Islet of Langerhans (tissue), 1 donor: ENCODE data around the gene OR5K2.

Experiments
- FAIRE-seq: peaks from one replicate; lab custom pipeline; 2011; peaks lifted over from hg19 to GRCh38; lab: Jason Lieb, UNC

OR5K2 gene

DNA sequence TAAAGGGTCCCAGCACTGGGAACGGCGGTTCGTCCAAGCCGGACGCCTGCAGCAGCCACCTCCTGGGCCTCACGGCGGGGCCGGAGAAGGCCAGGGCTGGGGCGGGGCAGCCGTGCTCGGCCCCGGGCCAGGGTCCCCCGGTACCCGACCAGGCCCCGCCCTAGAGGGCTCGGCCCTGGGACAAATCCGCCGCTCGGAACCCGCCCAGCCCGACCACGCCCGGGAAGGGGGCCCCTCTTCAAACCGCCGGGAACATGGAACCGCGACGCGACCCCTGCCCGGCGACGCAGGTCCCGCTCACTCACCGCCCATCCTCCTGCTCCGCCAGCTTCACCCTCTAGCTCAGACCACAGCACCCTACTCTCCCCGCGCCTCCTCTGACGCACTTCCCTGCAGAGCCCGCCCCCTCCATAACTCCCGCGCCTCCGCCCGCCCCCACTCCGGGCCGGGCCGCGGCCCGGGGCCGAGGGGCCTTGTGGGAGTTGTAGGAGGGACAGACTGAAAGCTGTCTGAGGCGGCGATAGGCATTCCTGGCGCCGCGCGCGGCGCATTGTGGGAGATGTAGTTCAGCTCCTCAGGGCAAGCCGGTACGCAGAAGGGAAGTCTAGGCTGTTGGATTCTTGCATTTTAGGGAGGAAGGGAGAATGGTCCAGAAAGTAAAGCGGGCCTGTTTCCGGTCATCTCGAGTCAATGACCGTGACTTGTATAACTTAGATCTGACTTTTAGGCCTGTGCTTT, 25.2 kb downstream of the OR5K2 start, which contains the start of gene CLDND1:
CLDND1 (minus strand) TSS at position 359 of the 738 bp plus-strand sequence. CDS start 1,478 bp downstream, outside the sequence.
- FAIRE-seq = peak; percentile 53

DNA sequence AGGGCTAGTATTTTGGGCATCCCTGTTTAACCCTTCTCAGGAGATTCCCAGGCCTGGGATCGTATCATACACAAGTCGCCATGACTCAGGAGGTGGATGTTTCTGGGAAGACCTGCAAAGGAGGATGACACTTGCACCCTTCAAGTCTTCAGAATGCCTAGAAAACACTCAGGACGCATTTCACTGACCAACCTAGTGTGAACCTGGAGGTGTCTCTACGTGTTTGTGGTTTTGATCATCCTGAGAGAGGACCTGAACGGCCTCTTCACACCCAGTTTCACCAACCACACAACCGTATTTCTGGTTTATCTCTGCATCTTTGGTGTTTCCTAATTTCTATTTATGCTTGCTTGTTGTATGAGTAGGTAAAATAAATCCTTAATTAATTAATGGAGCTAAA, 28.0 kb downstream of the OR5K2 start:
- FAIRE-seq = no peak

DNA sequence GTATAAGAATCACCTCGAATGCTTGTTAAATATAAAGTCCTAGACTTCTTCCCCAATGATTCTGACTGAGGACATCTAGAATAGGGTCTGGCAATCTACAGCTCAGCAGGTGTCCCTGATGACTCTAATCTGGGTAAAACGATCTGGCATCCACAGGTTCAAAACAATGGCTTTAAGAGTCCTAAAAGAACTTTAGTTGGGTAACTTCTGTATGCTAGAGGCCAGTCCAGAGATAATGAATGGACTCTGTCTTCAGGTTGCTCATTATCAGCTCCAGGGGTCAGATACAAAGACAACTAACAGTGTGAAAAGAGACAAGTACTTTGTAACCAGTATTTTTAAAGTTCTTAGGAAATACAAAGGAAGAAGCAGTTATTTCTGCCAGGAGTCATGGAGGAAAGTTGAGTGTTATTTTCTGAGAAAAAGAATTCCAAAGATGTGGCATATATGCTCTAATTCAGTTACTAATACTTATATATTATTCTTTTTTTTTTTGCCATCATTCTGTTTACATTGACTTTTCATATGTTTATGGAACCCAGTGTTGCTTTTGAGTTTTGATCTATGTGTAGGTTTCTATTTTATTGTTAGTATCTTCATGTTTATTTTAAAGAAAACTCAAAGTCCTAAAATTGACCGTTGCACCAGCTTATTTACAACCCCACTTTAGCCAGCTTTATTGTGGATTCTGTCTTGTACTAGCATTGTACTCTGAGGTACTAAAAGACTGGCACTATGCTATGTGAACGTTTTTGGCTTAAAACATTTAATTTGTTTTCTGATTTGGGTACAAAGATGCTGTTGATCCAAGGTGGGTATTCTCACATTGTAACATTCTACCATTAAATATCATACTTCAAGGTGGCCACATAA, 31.2 kb downstream of the OR5K2 start:
- no peak for FAIRE-seq

DNA sequence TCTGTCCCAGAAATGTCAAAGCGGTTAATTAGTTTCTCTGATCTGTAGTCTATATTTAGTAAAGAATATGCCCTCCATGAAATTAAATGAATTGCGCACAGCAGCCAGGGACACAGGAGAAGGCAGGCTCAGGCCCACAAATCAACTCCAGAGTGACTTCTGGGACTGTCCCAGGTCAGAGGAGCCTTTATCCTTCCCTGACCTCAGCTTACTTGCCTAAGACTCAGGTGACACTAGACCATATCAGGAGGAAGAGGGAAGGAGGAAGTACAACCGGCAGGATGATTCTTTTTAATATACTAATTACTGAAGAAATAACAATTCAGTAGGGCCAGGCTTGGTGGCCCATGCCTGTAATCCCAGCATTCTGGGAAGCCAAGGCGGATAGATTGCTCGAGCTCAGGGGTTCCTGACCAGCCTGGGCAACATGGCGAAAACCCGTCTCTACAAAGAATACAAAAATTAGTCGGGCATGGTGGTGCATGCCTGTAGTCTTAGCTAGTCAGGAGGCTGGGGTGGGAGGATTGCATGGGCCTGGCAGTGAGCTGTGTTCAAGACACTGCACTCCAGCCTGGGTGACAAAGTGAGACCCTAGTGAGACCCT, 32.5 kb downstream of the OR5K2 start:
- FAIRE-seq = no peak

DNA sequence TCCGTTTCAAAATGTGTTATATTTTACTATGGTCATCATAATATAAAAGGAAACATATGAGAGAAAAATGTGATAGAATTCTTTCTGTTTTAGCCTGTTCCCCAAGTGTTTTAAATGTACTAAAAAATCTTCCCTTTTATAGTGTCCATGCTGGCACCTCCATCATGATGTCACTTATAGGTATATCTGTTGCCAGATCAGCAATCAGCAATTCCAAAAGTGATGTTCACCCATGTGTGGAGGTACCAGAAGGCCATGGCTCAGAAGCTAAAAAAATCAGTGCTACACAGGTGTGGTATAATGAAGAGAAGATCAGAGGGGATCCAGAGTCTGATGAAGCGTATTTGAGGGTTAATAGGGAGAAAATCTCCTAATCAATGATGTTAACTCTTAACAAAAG, 33.2 kb downstream of the OR5K2 start:
- FAIRE-seq = no peak

DNA sequence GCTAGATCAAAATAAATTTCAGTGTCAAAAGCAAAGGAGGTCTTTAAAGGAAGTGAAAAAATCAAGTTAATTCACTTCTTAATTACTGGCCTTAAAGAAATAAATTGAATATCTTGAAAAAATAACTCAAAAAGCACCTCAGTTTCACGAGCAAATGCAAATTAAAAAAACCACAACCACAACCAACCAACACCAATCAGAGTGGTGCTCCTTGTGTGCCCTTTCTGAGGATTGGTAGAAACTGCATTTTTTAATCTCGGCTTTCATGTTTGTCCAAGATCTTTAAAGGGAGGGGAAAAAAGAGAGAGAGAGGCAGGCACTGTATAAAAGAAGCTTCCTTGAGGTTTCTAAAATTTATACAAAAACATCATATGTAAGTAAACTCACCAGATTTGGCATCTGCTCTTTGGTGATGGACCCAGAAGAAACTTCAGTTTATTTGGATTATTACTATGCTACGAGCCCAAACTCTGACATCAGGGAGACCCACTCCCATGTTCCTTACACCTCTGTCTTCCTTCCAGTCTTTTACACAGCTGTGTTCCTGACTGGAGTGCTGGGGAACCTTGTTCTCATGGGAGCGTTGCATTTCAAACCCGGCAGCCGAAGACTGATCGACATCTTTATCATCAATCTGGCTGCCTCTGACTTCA, 34.3 kb downstream of the OR5K2 start, which contains the start of gene GPR15:
GPR15 (plus strand) TSS at position 357 of the 653 bp plus-strand sequence; CDS start at position 413, 56 bp downstream.
- FAIRE-seq = no peak

DNA sequence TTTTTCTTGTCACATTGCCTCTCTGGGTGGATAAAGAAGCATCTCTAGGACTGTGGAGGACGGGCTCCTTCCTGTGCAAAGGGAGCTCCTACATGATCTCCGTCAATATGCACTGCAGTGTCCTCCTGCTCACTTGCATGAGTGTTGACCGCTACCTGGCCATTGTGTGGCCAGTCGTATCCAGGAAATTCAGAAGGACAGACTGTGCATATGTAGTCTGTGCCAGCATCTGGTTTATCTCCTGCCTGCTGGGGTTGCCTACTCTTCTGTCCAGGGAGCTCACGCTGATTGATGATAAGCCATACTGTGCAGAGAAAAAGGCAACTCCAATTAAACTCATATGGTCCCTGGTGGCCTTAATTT, 34.8 kb downstream of the OR5K2 start:
- FAIRE-seq = no peak

DNA sequence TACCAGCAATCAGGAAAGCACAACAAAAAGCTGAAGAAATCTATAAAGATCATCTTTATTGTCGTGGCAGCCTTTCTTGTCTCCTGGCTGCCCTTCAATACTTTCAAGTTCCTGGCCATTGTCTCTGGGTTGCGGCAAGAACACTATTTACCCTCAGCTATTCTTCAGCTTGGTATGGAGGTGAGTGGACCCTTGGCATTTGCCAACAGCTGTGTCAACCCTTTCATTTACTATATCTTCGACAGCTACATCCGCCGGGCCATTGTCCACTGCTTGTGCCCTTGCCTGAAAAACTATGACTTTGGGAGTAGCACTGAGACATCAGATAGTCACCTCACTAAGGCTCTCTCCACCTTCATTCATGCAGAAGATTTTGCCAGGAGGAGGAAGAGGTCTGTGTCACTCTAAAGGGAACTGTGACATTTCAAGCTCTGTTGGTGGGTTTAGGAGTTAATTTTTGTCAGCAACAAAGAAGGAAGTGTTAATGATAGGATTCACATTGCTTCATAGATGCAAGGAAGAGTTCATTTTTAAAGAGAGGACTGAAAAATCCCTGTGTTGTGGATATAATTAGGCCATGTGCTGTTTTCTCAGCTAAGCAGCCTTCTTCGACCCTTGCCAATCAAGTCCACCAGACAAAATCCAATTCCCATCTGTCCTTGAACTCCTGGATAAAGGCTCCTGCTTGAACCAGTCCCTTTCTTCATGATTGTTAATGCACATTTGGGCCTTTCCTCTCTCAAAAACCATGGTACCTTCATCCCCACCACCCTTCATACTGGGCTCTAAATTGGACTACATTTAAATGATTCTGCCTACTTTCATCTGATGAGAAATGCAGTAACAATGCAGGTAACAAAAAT, 35.5 kb downstream of the OR5K2 start:
- no peak for FAIRE-seq

DNA sequence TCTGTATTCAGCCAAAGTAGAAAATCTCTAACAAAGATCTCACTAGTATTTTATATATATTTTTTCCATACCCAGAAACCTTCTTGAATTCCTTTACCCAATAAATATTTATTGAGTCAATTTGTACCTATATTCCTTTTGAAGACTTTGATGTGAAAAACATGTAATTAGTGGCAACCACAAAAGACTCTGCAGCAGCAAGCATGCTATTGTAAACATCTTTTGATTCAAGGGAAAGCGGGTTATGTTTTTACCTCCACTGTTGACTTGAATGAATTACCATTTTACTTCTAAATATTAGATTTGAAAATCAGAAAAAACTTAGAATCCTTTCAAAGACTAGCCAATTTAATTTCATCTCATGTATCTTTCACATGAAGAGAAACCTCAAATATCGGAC, 36.7 kb downstream of the OR5K2 start:
- FAIRE-seq = no peak

DNA sequence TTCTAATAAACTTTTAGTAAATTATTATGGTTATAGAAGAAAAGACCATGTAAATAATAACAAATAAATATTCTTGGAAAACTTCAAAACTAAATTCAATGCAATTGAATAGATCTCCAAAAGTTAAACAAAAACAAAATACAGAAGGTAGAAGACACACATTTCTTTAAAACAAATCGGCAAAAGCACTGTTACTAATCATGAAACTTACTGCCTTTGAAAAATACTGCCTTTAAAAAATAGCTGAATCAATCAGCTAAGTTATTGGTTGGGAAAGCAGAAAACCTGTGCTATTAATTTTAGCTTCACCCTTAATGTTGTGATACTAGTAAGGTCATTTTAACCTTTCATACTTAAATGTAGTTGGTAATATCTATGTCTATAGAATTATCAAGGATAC, 37.3 kb downstream of the OR5K2 start:
- FAIRE-seq = no peak

DNA sequence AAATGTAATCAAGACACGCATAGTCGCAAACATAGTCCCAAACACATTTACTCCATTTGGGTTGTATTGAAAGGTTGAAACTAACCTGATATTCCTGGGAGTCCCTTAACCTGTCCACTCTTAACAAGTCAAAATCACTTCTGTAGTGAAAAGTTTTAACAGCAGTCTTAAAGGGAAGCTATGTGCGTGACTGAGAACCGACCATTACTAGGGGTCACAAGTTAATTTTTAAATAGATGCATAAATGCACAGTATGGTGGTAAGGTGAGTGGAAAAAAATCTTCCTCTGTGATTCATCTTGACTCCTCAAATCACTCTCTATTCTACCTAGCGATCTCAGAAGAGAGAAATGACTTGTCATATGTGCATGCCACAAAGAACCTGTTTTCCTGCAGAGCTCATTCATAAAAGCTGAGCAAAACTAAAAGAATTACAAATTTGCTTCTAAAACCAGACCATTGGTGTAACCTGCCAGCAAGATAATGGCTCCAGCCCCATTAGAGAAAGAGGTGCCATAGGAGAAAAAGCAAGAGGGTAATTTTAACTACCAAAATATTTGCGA, 39.1 kb downstream of the OR5K2 start:
- no peak for FAIRE-seq

DNA sequence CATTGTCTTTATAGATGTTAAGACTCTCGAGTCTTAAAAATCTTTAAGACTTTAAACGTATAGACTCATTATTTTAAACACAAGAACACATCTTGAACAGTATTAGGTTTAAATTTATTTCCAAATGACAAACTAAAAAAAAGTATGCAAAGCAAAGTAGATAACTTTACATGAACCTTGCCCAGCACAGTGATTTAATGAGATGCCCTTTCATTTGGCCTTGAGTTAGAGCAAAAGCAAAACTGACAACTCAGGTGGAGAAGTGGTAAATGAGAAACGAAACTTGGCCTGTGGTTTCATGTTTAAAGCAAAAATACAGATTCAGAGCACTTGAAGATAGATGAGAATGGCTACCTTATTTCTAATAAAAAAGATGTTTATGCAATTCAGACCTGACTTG, 42.9 kb downstream of the OR5K2 start:
- no peak for FAIRE-seq

DNA sequence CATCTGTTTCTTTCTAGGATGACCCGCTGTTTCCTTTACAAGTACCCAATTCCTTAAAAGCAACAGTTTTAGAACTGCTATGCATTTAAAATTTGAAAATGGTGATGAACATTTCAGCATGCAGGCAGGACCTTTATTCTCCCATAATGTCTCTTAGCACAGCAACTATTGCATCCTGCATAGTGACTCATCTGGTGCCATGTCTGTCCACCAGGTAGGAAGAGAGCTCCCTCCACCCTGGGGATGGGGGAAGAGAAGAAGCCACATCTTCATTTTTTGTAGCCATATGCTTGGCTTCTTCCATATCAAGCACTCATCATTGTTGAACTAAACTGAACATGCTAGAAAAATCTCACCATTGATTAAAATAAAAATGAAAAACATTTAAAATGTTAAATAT, 44.2 kb downstream of the OR5K2 start:
- FAIRE-seq = no peak

DNA sequence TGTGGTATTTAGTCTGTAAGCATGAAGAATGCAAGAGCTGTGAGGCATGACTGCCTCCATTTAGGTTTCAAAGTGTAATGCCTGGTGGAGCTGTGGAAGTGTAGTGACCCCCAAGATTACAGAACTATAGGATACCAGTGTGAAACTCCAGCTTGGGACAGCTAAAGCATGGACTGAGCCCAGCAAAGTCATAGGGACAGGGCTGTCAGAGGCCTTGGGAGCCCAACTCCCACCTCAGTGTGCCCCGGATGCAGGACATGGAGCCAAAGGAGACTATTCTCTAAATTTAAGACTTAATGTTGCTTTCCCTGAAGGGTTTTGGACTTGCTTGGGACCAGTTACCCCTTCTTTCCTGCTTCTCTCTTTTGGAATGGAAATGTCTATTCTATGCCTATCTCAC, 45.1 kb downstream of the OR5K2 start:
- FAIRE-seq = no peak

DNA sequence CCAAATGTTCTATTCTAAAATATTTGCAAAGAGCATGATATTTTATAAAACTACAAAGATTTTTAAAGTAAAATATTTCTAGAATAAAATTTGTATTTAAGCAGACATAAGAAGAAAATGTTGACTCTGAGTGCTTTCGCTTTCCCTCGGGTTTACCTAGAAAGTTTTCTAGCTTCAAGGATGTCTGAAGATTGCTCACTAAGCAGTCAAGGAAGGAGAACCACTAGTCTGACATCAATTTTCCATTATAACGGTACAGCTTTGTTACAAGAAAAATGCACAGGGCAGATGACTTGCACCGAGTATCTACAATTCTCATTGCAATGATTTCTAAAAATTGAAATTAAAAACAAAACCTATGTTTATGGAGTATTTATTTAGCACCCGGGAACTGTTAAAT, 48.5 kb downstream of the OR5K2 start:
- no peak for FAIRE-seq
